Mucosa of rectum (tissue), 2 donors: ENCODE data around the gene MAGEB4.

Source experiments
- H3K27ac ChIP-seq, 2 donors: one replicate each; pipeline ENCODE4 v1.7.0; 2013; ENCODE audit warnings: inconsistent platforms in 2 of 2, low read depth in 2 of 2, low read length in 2 of 2
- H3K27me3 ChIP-seq, 2 donors: one replicate each; pipeline ENCODE4 v1.7.0; 2013; ENCODE audit warnings: low read length in 2 of 2; ENCODE audit not compliant: control insufficient read depth in 2 of 2, insufficient read depth in 2 of 2
- H3K36me3 ChIP-seq, 2 donors: one replicate each; pipeline ENCODE4 v1.7.0; 2013; ENCODE audit warnings: low read length in 2 of 2; ENCODE audit not compliant: control insufficient read depth in 2 of 2, insufficient read depth in 2 of 2
- H3K4me1 ChIP-seq, 2 donors: one replicate each; pipeline ENCODE4 v1.7.0; 2013; ENCODE audit warnings: low read length in 2 of 2, mild to moderate bottlenecking in 1 of 2; ENCODE audit not compliant: control insufficient read depth in 2 of 2, insufficient read depth in 2 of 2
- H3K4me3 ChIP-seq, 2 donors: one replicate each; pipeline ENCODE4 v1.7.0; 2013; ENCODE audit warnings: low read length in 2 of 2
- H3K9ac ChIP-seq, 2 donors: one replicate each; pipeline ENCODE4 v1.7.0; 2013; ENCODE audit warnings: low read length in 2 of 2, low read depth in 1 of 2, mild to moderate bottlenecking in 1 of 2
- H3K9me3 ChIP-seq, 2 donors: one replicate each; pipeline ENCODE4 v1.7.0; 2013; ENCODE audit warnings: low read length in 2 of 2; ENCODE audit not compliant: control insufficient read depth in 2 of 2
- donor health status: healthy.
- donor health status: Normal muscosa, but diverticular disease.

Gene MAGEB4

GRCh38 chrX:30230395-30230794 is 11.4 kb upstream of the MAGEB4 start, which contains the start of gene MAGEB3:
Gene MAGEB3 (plus strand): TSS chrX:30230657. CDS start chrX:30235925, 5,268 bp downstream.
- H3K4me1 ChIP-seq, result no peaks in the 10 kb centered on the region
- H3K36me3 ChIP-seq, result no peaks in the 10 kb centered on the region
- no peaks in the 10 kb centered on the region for H3K9me3 ChIP-seq
- H3K4me3 ChIP-seq, result no peak within 1 kb of the TSS
- H3K27me3 ChIP-seq, result no peaks in the 10 kb centered on the region
- no peak within 1 kb of the TSS for H3K9ac ChIP-seq
- no peak within 1 kb of the TSS for H3K27ac ChIP-seq

- Histone ChIP-seq H3K4me3 (no peak within 1 kb of the TSS), H3K9me3 (no peaks in the 10 kb centered on the region), H3K27me3 (no peaks in the 10 kb centered on the region), H3K9ac (no peak within 1 kb of the TSS), H3K27ac (no peak within 1 kb of the TSS), H3K4me1 (no peaks in the 10 kb centered on the region), H3K36me3 (no peaks in the 10 kb centered on the region)
Measured at GRCh38 chrX:30246769-30247489, 5.1 kb downstream of the MAGEB4 start, which contains the start of gene MAGEB1. Gene MAGEB1 (plus strand): TSS chrX:30247146. CDS start chrX:30250494, 3,348 bp downstream.

GRCh38 chrX:30248854-30249253 is 7.1 kb downstream of the MAGEB4 start:
- Histone ChIP-seq H3K36me3 (no peaks in the 10 kb centered on the region), H3K9ac (no peak overlapping the region), H3K27ac (no peak overlapping the region), H3K4me1 (no peaks in the 10 kb centered on the region), H3K4me3 (no peak overlapping the region), H3K9me3 (no peaks in the 10 kb centered on the region), H3K27me3 (no peaks in the 10 kb centered on the region)

- H3K36me3 ChIP-seq, result no peaks in the 10 kb centered on the region
- H3K4me1 ChIP-seq, result no peaks in the 10 kb centered on the region
- no peak overlapping the region for H3K4me3 ChIP-seq
- H3K9me3 ChIP-seq, result no peaks in the 10 kb centered on the region
- no peak overlapping the region for H3K9ac ChIP-seq
- no peak overlapping the region for H3K27ac ChIP-seq
- no peaks in the 10 kb centered on the region for H3K27me3 ChIP-seq
Measured at GRCh38 chrX:30253257-30253656, 11.5 kb downstream of the MAGEB4 start.

GRCh38 chrX:30259927-30260326 is 18.1 kb downstream of the MAGEB4 start:
- Histone ChIP-seq H3K4me1 (no peaks in the 10 kb centered on the region), H3K9me3 (no peaks in the 10 kb centered on the region), H3K4me3 (no peak overlapping the region), H3K9ac (no peak overlapping the region), H3K36me3 (no peaks in the 10 kb centered on the region), H3K27ac (no peak overlapping the region), H3K27me3 (no peaks in the 10 kb centered on the region)

GRCh38 chrX:30261012-30261411 is 19.2 kb downstream of the MAGEB4 start:
- no peaks in the 10 kb centered on the region for H3K27me3 ChIP-seq
- H3K9ac ChIP-seq, result no peak overlapping the region
- no peak overlapping the region for H3K4me3 ChIP-seq
- no peaks in the 10 kb centered on the region for H3K9me3 ChIP-seq
- H3K4me1 ChIP-seq, result no peaks in the 10 kb centered on the region
- no peak overlapping the region for H3K27ac ChIP-seq
- H3K36me3 ChIP-seq, result no peaks in the 10 kb centered on the region

- Histone ChIP-seq H3K9ac (no peak overlapping the region), H3K36me3 (no peaks in the 10 kb centered on the region), H3K4me1 (no peaks in the 10 kb centered on the region), H3K4me3 (no peak overlapping the region), H3K27me3 (no peaks in the 10 kb centered on the region), H3K9me3 (no peaks in the 10 kb centered on the region), H3K27ac (no peak overlapping the region)
Measured at GRCh38 chrX:30262763-30263162, 21.0 kb downstream of the MAGEB4 start.

- Histone ChIP-seq H3K4me1 (no peaks in the 10 kb centered on the region), H3K27ac (no peak overlapping the region), H3K9ac (no peak overlapping the region), H3K27me3 (no peaks in the 10 kb centered on the region), H3K4me3 (no peak overlapping the region), H3K9me3 (no peaks in the 10 kb centered on the region), H3K36me3 (no peaks in the 10 kb centered on the region)
Measured at GRCh38 chrX:30270639-30271038, 28.8 kb downstream of the MAGEB4 start.

GRCh38 chrX:30275498-30275897 is 33.7 kb downstream of the MAGEB4 start:
- H3K9ac ChIP-seq, result no peak overlapping the region
- no peaks in the 10 kb centered on the region for H3K27me3 ChIP-seq
- no peak overlapping the region for H3K27ac ChIP-seq
- H3K4me3 ChIP-seq, result no peak overlapping the region
- no peaks in the 10 kb centered on the region for H3K4me1 ChIP-seq
- no peaks in the 10 kb centered on the region for H3K9me3 ChIP-seq
- H3K36me3 ChIP-seq, result no peaks in the 10 kb centered on the region

- no peak overlapping the region for H3K27ac ChIP-seq
- H3K9ac ChIP-seq, result no peak overlapping the region
- no peaks in the 10 kb centered on the region for H3K27me3 ChIP-seq
Measured at GRCh38 chrX:30278365-30278764, 36.6 kb downstream of the MAGEB4 start.

More at GRCh38 chrX:30278365-30278764, 36.6 kb downstream of the MAGEB4 start:
- H3K4me1 ChIP-seq, result no peaks in the 10 kb centered on the region
- no peaks in the 10 kb centered on the region for H3K36me3 ChIP-seq
- no peak overlapping the region for H3K4me3 ChIP-seq
- no peaks in the 10 kb centered on the region for H3K9me3 ChIP-seq
